GM12878 (cell line): ENCODE measurements around the gene SATB1. TPM values are rescaled to one million over a fixed set of nuclear protein-coding genes. Genes with fewer than 3 reads are reported as not detected.

Source experiments
- ATAC-seq: fragments of 200-7000 bp; cut with Tn5 transposase; 3 replicates; pipeline ENCODE4 v1.9.1; 2020; ENCODE audit warnings: mild to moderate bottlenecking, moderate library complexity
- BruUV-seq: library from RNA; stranded (reverse); fragments of 400-500 nt; replicated peaks from 2 replicates; lab custom pipeline; 2021; lab: Mats Ljungman, UMichigan
- CTCF ChIA-PET: fragments of 300-600 bp; sonication (Branson Sonifier 250); formaldehyde crosslinking; extraction: SDS; loops from one replicate; lab custom pipeline; 2021; ENCODE audit warnings: inconsistent platforms; lab: Yijun Ruan, JAX
- POLR2A ChIA-PET: fragments of 350-600 bp; formaldehyde crosslinking; extraction: SDS; loops from one replicate; lab custom pipeline; 2021; ENCODE audit warnings: inconsistent platforms; lab: Charles Lee
- RAD21 ChIA-PET: fragments of 300-600 bp; sonication (Branson Sonifier 250); formaldehyde crosslinking; loops from one replicate; lab custom pipeline; 2023; ENCODE audit warnings: antibody characterized with exemption; ENCODE audit not compliant: unreplicated experiment; lab: Charles Lee
- SMC1A ChIA-PET: fragments of 300-600 bp; sonication (Branson Sonifier 250); formaldehyde crosslinking; loops from one replicate; lab custom pipeline; 2023; ENCODE audit not compliant: unreplicated experiment, uncharacterized antibody; lab: Charles Lee
- DNase-seq: peaks from one replicate; pipeline ENCODE4 v3.0.0-alpha.2; 2011; ENCODE audit warnings: low read depth, low spot score
- FAIRE-seq: peaks from 3 replicates; lab custom pipeline; 2011; peaks lifted over from hg19 to GRCh38; lab: Jason Lieb, UNC
- H2AFZ ChIP-seq: 2 replicates; pipeline ENCODE4 v1.6.0; 2011; ENCODE audit warnings: low read depth, low read length, control low read depth; ENCODE audit not compliant: control insufficient read depth
- H3K27ac ChIP-seq: 2 replicates; pipeline ENCODE4 v1.5.1; 2011; ENCODE audit warnings: control low read depth; ENCODE audit not compliant: control insufficient read depth, insufficient read depth
- H3K27me3 ChIP-seq, 2 experiments: replicated peaks in 1 of 2; 2 replicates each; pipeline versions ENCODE4 v1.6.0 to v1.6.1; 2011; ENCODE audit warnings: low read length in 1 of 2; ENCODE audit not compliant: control insufficient read depth in 2 of 2, insufficient read depth in 2 of 2
- H3K36me3 ChIP-seq, 2 experiments: 2 replicates each; pipeline ENCODE4 v1.5.1; 2011; ENCODE audit warnings: low read length in 1 of 2; ENCODE audit not compliant: control insufficient read depth in 2 of 2, insufficient read depth in 2 of 2
- H3K4me1 ChIP-seq: 2 replicates; pipeline ENCODE4 v1.6.1; 2011; ENCODE audit warnings: mild to moderate bottlenecking, low read length, moderate library complexity, mixed read lengths; ENCODE audit not compliant: control insufficient read depth, insufficient read depth
- H3K4me2 ChIP-seq: 2 replicates; pipeline ENCODE4 v1.6.0; 2011; ENCODE audit warnings: control low read depth; ENCODE audit not compliant: control insufficient read depth, insufficient read depth
- H3K4me3 ChIP-seq: fragments of 200-600 bp; sonication (generic); 2 replicates; pipeline ENCODE4 v1.5.1; 2016
- H3K79me2 ChIP-seq: 2 replicates; pipeline ENCODE4 v1.6.0; 2011; ENCODE audit warnings: low read length; ENCODE audit not compliant: control insufficient read depth, insufficient read depth
- H3K9ac ChIP-seq: 2 replicates; pipeline ENCODE4 v1.8.0; 2011; ENCODE audit warnings: low read length, control low read depth, mixed read lengths; ENCODE audit not compliant: control insufficient read depth, insufficient read depth
- H3K9me3 ChIP-seq: replicated peaks from 3 replicates; pipeline ENCODE4 v1.5.1; 2011; ENCODE audit warnings: mild to moderate bottlenecking, low read length; ENCODE audit not compliant: control insufficient read depth, insufficient read depth
- H4K20me1 ChIP-seq: 2 replicates; pipeline ENCODE4 v1.6.0; 2011; ENCODE audit not compliant: control insufficient read depth, insufficient read depth
- CHD2 ChIP-seq: IDR thresholded peaks from 2 replicates; pipeline ENCODE4 v1.6.1; 2011; ENCODE audit warnings: low read depth, low read length, improper control_type of control experiment, borderline replicate concordance
- CREB1 ChIP-seq: IDR thresholded peaks from 2 replicates; pipeline ENCODE4 v1.6.1; 2012; ENCODE audit warnings: low read depth, mild to moderate bottlenecking, inconsistent platforms
- IRF4 ChIP-seq: IDR thresholded peaks from 2 replicates; pipeline ENCODE4 v1.6.1; 2011; ENCODE audit warnings: low read depth, low read length
- IRF5 ChIP-seq: fragments of 450-650 bp; IDR thresholded peaks from 2 replicates; pipeline ENCODE4 v1.6.1; 2017; ENCODE audit warnings: borderline replicate concordance
- KLF5 ChIP-seq: fragments of 450-650 bp; IDR thresholded peaks from 2 replicates; pipeline ENCODE4 v1.6.1; 2014; ENCODE audit warnings: mild to moderate bottlenecking; ENCODE audit not compliant: partially characterized antibody
- MTA3 ChIP-seq: IDR thresholded peaks from 2 replicates; pipeline ENCODE4 v1.6.1; 2012; ENCODE audit warnings: low read length, inconsistent platforms, borderline replicate concordance
- MYC ChIP-seq: IDR thresholded peaks from 2 replicates; pipeline ENCODE4 v1.6.1; 2011; ENCODE audit warnings: mild to moderate bottlenecking, low read length, moderate library complexity, inconsistent platforms; ENCODE audit not compliant: insufficient read depth, insufficient replicate concordance, insufficient read length, severe bottlenecking
- NFXL1 ChIP-seq: fragments of 450-650 bp; IDR thresholded peaks from 2 replicates; pipeline ENCODE4 v1.6.1; 2017; ENCODE audit warnings: antibody characterized with exemption, mild to moderate bottlenecking, borderline replicate concordance
- NRF1 ChIP-seq: conservative IDR thresholded peaks from 2 replicates; pipeline ENCODE4 v1.6.1; 2011; ENCODE audit warnings: mild to moderate bottlenecking, low read depth, low read length, improper control_type of control experiment
- PBX3 ChIP-seq: IDR thresholded peaks from 2 replicates; pipeline ENCODE4 v1.6.1; 2011; ENCODE audit warnings: mild to moderate bottlenecking, low read depth, low read length, moderate library complexity; ENCODE audit not compliant: insufficient replicate concordance
- POU2F2 ChIP-seq: IDR thresholded peaks from 3 replicates; pipeline ENCODE4 v1.6.1; 2011; ENCODE audit warnings: low read depth, mild to moderate bottlenecking, low read length, borderline replicate concordance
- SIN3A ChIP-seq: IDR thresholded peaks from 2 replicates; pipeline ENCODE4 v1.6.1; 2012; ENCODE audit warnings: low read depth, low read length, improper control_type of control experiment
- SP1 ChIP-seq: IDR thresholded peaks from one replicate; pipeline ENCODE4 v1.6.1; 2011; ENCODE audit warnings: low read depth, low read length
- SPI1 ChIP-seq: IDR thresholded peaks from 2 replicates; pipeline ENCODE4 v1.6.1; 2011; ENCODE audit warnings: low read depth, mild to moderate bottlenecking, low read length, moderate library complexity, borderline replicate concordance; ENCODE audit not compliant: insufficient read depth
- SREBF1 ChIP-seq: IDR thresholded peaks from 2 replicates; pipeline ENCODE4 v1.6.1; 2012; ENCODE audit warnings: mild to moderate bottlenecking, low read length
- SRF ChIP-seq, 2 experiments: IDR thresholded peaks; 2 replicates each; pipeline ENCODE4 v1.6.1; 2011; ENCODE audit warnings: low read depth in 2 of 2, low read length in 2 of 2, mild to moderate bottlenecking in 1 of 2, moderate library complexity in 1 of 2
- TAF1 ChIP-seq: IDR thresholded peaks from 2 replicates; pipeline ENCODE4 v1.6.1; 2011; ENCODE audit warnings: mild to moderate bottlenecking, low read depth, low read length, borderline replicate concordance
- TCF3 ChIP-seq: IDR thresholded peaks from 2 replicates; pipeline ENCODE4 v1.6.1; 2012; ENCODE audit warnings: low read depth, mild to moderate bottlenecking, low read length, borderline replicate concordance; ENCODE audit not compliant: insufficient read depth
- ZNF384 ChIP-seq: IDR thresholded peaks from 2 replicates; pipeline ENCODE4 v1.6.1; 2012; ENCODE audit warnings: low read depth, mild to moderate bottlenecking, low read length, improper control_type of control experiment, borderline replicate concordance
- WGBS: methylation state at CpG from one replicate; pipeline ENCODE4 v1.1.6; 2016; ENCODE audit warnings: low lambda C conversion rate; ENCODE audit not compliant: insufficient replicate concordance, insufficient coverage; ENCODE audit errors: missing lambda C conversion rate; 5-methylcytosine and 5-hydroxymethylcytosine counted together
- in situ Hi-C: fragments of 300-500 bp; cut with MboI; formaldehyde crosslinking; loops from 9 replicates; pipeline ENCODE4 v1.14.3; 2018; ENCODE audit warnings: mixed read lengths
- intact Hi-C: fragments of 100-400 bp; cut with micrococcal nuclease; formaldehyde crosslinking; loops from one replicate; pipeline ENCODE4 v1.14.2; 2022; ENCODE audit not compliant: unreplicated experiment
- polyA plus RNA-seq, 11 experiments: library from polyadenylated mRNA; depleted of rRNA in 4 of 11; unstranded in 6 of 11; stranded (reverse) in 5 of 11; fragments of >200 nt; fragmentation: Nextera tagmentation in 4 of 11; fragmentation: Illumina TruSeq in 1 of 11; extraction: Ambion mirVana in 4 of 11; extraction: Trizol in 1 of 11; gene quantifications; 1 replicate in 1 of 11; 2 replicates in 10 of 11; pipeline versions ENCODE4 v1.2.1 to v1.2.3, GENCODE V29; 2011 to 2016; ENCODE audit warnings: inconsistent platforms in 2 of 11, missing spikeins in 2 of 11, low read depth in 1 of 11
- total RNA-seq, 4 experiments: library from RNA; depleted of rRNA in 3 of 4; stranded (reverse); fragments of >200 nt in 3 of 4; fragmentation: Illumina TruSeq in 1 of 4; extraction: Trizol in 1 of 4; gene quantifications; 2 replicates each; pipeline versions ENCODE4 v1.2.1 to v1.2.3, GENCODE V29; 2013 to 2021

Gene SATB1
- total and polyA plus RNA-seq, 10 of the 15 experiments (the other 5 are each of a cell fraction or from before 2014, with no cell fraction given) = 0.01 to 0.72 (median 0.07) TPM; not detected in 4

GRCh38 chr3:18343809-18344208 lies 81.3 kb downstream of the SATB1 start:
- Histone ChIP-seq H3K4me3 (no peak overlapping the region), H3K79me2 (no peaks in the 10 kb centered on the region), H3K27me3 (no peaks in the 10 kb centered on the region), H4K20me1 (no peaks in the 10 kb centered on the region), H2AFZ (no peak overlapping the region), H3K9me3 (no peaks in the 10 kb centered on the region), H3K4me2 (no peak overlapping the region), H3K36me3 (no peaks in the 10 kb centered on the region), H3K27ac (no peak overlapping the region), H3K4me1 (no peaks in the 10 kb centered on the region), H3K9ac (no peak overlapping the region)
- no TSS peak for BruUV-seq
- ChIA-PET RAD21 (no interaction called here), CTCF (no interaction called here), SMC1A (no interaction called here), POLR2A (no interaction called here)
- DNase-seq = no peak
- in situ Hi-C loops (no loop called here), intact Hi-C loops (no loop called here)
- TF ChIP-seq SPI1 (no peak), IRF5 (no peak), POU2F2 (no peak), KLF5 (no peak), TAF1 (no peak), CREB1 (no peak), SRF (IDR thresholded peaks at IDR 0.05; ENCODE audit: low read depth in 2 of 2, low read length in 2 of 2) (no peak), SREBF1 (no peak), SP1 (no peak), ZNF384 (no peak), TCF3 (no peak), SIN3A (no peak), PBX3 (no peak), MYC (no peak), CHD2 (no peak), NFXL1 (no peak), NRF1 (no peak), IRF4 (no peak), MTA3 (no peak)
- 4% methylated on average over 2 of the region's 2 CpGs for WGBS
- no peak for FAIRE-seq
- no peak for ATAC-seq
